ENCODE measurements around the gene RBM15. TPM values are rescaled to one million over a fixed set of nuclear protein-coding genes. Genes with fewer than 3 reads are reported as not detected.

Gene RBM15
- total RNA-seq, 2 donors from 2014 or later, result 75.0 to 77.8 TPM

- Mint-ChIP-seq H3K36me3 (ENCODE audit: insufficient read depth in 2 of 2) (peaks cover 3 to 6% of the 10 kb centered on the region in 2 donors), H3K27ac (no peak overlapping the region), H3K9me3 (no peaks in the 10 kb centered on the region), H3K27me3 (ENCODE audit: low read depth) (no peaks in the 10 kb centered on the region), H3K4me3 (no peak overlapping the region), H3K4me1 (ENCODE audit: low read depth) (peaks cover 27% of the 10 kb centered on the region)
- DNase-seq (no peak), ATAC-seq (replicated peaks in 1 of 2) (no peak)
Measured at GRCh38 chr1:110384581-110385321, 45.6 kb downstream of the RBM15 start.

GRCh38 chr1:110385369-110385768 lies 46.2 kb downstream of the RBM15 start:
- no peaks in the 10 kb centered on the region for H3K9me3 Mint-ChIP-seq
- DNase-seq, result no peak
- peaks cover 3 to 6% of the 10 kb centered on the region in 2 donors for H3K36me3 Mint-ChIP-seq (ENCODE audit: insufficient read depth in 2 of 2)
- no peaks in the 10 kb centered on the region for H3K27me3 Mint-ChIP-seq (ENCODE audit: low read depth)
- no peak overlapping the region for H3K27ac Mint-ChIP-seq
- H3K4me1 Mint-ChIP-seq (ENCODE audit: low read depth), result peaks cover 27% of the 10 kb centered on the region
- ATAC-seq (replicated peaks in 1 of 2), result no peak
- H3K4me3 Mint-ChIP-seq, result no peak overlapping the region

GRCh38 chr1:110387048-110387754 lies 48.0 kb downstream of the RBM15 start:
- peak; percentile 86 to 93 for ATAC-seq (replicated peaks in 1 of 2)
- H3K27me3 Mint-ChIP-seq (ENCODE audit: low read depth), result no peaks in the 10 kb centered on the region
- peak overlapping the region; percentile 15 for H3K27ac Mint-ChIP-seq
- peaks cover 3 to 5% of the 10 kb centered on the region in 2 donors for H3K36me3 Mint-ChIP-seq (ENCODE audit: insufficient read depth in 2 of 2)
- DNase-seq, result peak in 1 of 2 donors; percentile 16
- no peak overlapping the region for H3K4me3 Mint-ChIP-seq
- H3K4me1 Mint-ChIP-seq (ENCODE audit: low read depth), result peaks cover 27% of the 10 kb centered on the region
- H3K9me3 Mint-ChIP-seq, result no peaks in the 10 kb centered on the region

GRCh38 chr1:110390096-110390495 lies 50.9 kb downstream of the RBM15 start:
- DNase-seq, result no peak
- no peaks in the 10 kb centered on the region for H3K27me3 Mint-ChIP-seq (ENCODE audit: low read depth)
- ATAC-seq (replicated peaks in 1 of 2), result no peak
- peaks cover 7% of the 10 kb centered on the region for H3K4me1 Mint-ChIP-seq (ENCODE audit: low read depth)
- H3K36me3 Mint-ChIP-seq (ENCODE audit: insufficient read depth in 2 of 2), result peaks cover 5 to 6% of the 10 kb centered on the region in 2 donors
- no peaks in the 10 kb centered on the region for H3K9me3 Mint-ChIP-seq
- H3K27ac Mint-ChIP-seq, result no peak overlapping the region
- H3K4me3 Mint-ChIP-seq, result no peak overlapping the region

GRCh38 chr1:110390692-110391245 lies 51.6 kb downstream of the RBM15 start, which contains the start of gene SLC16A4:
Gene SLC16A4, minus strand, starts transcription at chr1:110391026. Its CDS starts 1,703 bp downstream, at chr1:110389323.
- Mint-ChIP-seq H3K4me3 (no peak within 1 kb of the TSS), H3K4me1 (ENCODE audit: low read depth) (peaks cover 7% of the 10 kb centered on the region), H3K27me3 (ENCODE audit: low read depth) (no peaks in the 10 kb centered on the region), H3K27ac (no peak within 1 kb of the TSS), H3K9me3 (no peaks in the 10 kb centered on the region), H3K36me3 (ENCODE audit: insufficient read depth in 2 of 2) (peaks cover 7 to 9% of the 10 kb centered on the region in 2 donors)
- no peak for ATAC-seq (replicated peaks in 1 of 2)
- no peak for DNase-seq

GRCh38 chr1:110393286-110393685 lies 54.1 kb downstream of the RBM15 start:
- no peaks in the 10 kb centered on the region for H3K27me3 Mint-ChIP-seq (ENCODE audit: low read depth)
- peaks cover 9% of the 10 kb centered on the region in 2 donors for H3K36me3 Mint-ChIP-seq (ENCODE audit: insufficient read depth in 2 of 2)
- ATAC-seq (replicated peaks in 1 of 2), result no peak
- H3K9me3 Mint-ChIP-seq, result no peaks in the 10 kb centered on the region
- DNase-seq, result no peak
- no peak overlapping the region for H3K4me3 Mint-ChIP-seq
- H3K27ac Mint-ChIP-seq, result no peak overlapping the region
- H3K4me1 Mint-ChIP-seq (ENCODE audit: low read depth), result no peaks in the 10 kb centered on the region

- H3K36me3 Mint-ChIP-seq (ENCODE audit: insufficient read depth in 2 of 2), result peaks cover 9 to 10% of the 10 kb centered on the region in 2 donors
- no peaks in the 10 kb centered on the region for H3K4me1 Mint-ChIP-seq (ENCODE audit: low read depth)
- H3K4me3 Mint-ChIP-seq, result no peak overlapping the region
- H3K27me3 Mint-ChIP-seq (ENCODE audit: low read depth), result no peaks in the 10 kb centered on the region
- H3K27ac Mint-ChIP-seq, result peak overlapping the region; percentile 11
- ATAC-seq (replicated peaks in 1 of 2) (peak in 1 of 2 donors; percentile 28), DNase-seq (no peak)
- H3K9me3 Mint-ChIP-seq, result no peaks in the 10 kb centered on the region
Measured at GRCh38 chr1:110393691-110394492, 54.7 kb downstream of the RBM15 start.

GRCh38 chr1:110394493-110394820 lies 55.3 kb downstream of the RBM15 start:
- no peak for DNase-seq
- Mint-ChIP-seq H3K27ac (peak overlapping the region; percentile 71), H3K36me3 (ENCODE audit: insufficient read depth in 2 of 2) (peaks cover 9 to 10% of the 10 kb centered on the region in 2 donors)

More at GRCh38 chr1:110394493-110394820, 55.3 kb downstream of the RBM15 start:
- no peaks in the 10 kb centered on the region for H3K9me3 Mint-ChIP-seq
- no peak for ATAC-seq (replicated peaks in 1 of 2)
- H3K4me1 Mint-ChIP-seq (ENCODE audit: low read depth), result no peaks in the 10 kb centered on the region
- no peak overlapping the region for H3K4me3 Mint-ChIP-seq
- no peaks in the 10 kb centered on the region for H3K27me3 Mint-ChIP-seq (ENCODE audit: low read depth)

Other genes starting within 250 kb of the RBM15 start
- not detected for gene UBL4B, start 226.9 kb upstream of the RBM15 start, total RNA-seq
- under 1 TPM; 0.31 to 0.53 TPM for gene SLC6A17, start 188.9 kb upstream of the RBM15 start, total RNA-seq
- gene KCNC4, start 129.1 kb upstream of the RBM15 start, total RNA-seq, result 10 to 100 TPM; 19.8 to 28.9 TPM
- under 1 TPM; 0.44 to 0.58 TPM for gene SLC16A4, start 51.6 kb downstream of the RBM15 start, total RNA-seq
- 100 to 1,000 TPM in 1 of 2 donors, 10 to 100 TPM in 1; 89.2 to 101 TPM for gene LAMTOR5, start 68.3 kb downstream of the RBM15 start, total RNA-seq
- gene PROK1, start 111.8 kb downstream of the RBM15 start, total RNA-seq, result under 1 TPM in 1 of 2 donors, not detected in 1; 0.17 TPM
- gene KCNA10, start 179.8 kb downstream of the RBM15 start, total RNA-seq, result not detected